Activated CD8-positive, alpha-beta memory T cell treated with anti-CD3 and anti-CD28 coated beads for 24 hours (primary cell): ENCODE measurements around the gene PLPP1.

Experiments used
- DNase-seq: peaks from one replicate; pipeline ENCODE4 v3.0.0-alpha.2; 2020

PLPP1 gene

DNA sequence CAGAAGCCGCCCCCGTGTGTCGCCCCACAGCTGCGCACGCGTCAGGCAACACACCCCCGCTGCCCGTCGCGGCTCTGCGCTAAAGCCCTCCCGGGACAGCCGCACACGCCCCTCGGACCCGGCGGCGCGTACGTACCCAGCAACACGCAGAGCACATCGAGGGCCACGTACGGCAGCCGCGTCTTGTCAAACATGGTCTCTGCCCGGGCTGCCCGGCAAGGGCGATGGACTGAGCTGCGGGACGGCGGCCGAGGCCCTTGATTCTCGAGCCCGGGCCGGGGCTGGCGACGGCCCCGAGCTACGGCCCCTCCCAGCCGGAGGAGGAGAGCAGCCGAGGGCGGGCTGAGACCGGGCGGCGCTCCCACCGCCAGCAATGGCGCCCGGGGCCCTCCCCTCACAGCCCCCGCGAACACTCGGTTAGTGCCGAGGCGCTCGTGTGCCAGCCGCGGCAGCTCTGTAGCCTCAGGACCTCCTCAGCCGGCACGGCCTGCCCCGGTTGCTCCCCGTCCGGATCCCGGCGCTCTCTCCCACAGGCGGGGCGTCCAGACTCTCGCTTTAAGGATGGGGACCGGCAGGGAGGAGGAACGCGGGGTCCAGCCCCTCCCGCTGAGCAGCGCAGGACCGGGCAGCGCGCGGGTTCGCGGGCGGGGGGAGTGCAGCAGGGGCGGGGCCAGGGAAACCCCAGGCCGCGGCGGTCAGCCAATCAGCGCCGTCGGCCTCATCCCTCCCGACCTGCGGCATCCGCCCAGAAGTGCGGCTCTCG, at the start of gene PLPP1:
PLPP1 (minus strand) TSS at position 529 of the 763 bp plus-strand sequence; CDS start at position 194, 335 bp downstream.
- DNase-seq: peak; percentile 96

- DNase-seq: no peak
Observed at GRCh38 chr5:55583578-55583977, 48.8 kb upstream of the PLPP1 start.

GRCh38 chr5:55582256-55582655, 47.5 kb upstream of the PLPP1 start:
- no peak for DNase-seq

GRCh38 chr5:55580042-55580441, 45.3 kb upstream of the PLPP1 start:
- DNase-seq: no peak

DNA sequence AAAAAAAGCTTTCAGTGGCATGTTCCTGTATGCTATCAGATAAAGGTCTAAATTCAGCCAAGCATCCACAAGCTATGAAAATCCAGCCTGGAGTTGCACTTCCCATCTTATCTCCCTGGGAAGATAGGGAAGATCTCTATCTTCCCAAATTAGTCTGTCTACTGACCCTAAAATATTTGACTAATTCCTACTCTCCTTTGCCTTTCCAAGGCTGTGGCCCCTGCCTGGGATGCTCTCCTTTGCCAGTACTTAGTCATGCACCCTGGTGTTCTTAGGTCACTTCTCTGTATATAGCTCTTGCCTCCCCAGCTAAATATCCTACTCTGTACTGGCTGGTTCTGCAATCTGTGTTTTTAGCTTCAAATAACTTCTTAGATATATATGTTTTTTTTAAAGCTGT, 44.0 kb upstream of the PLPP1 start:
- no peak for DNase-seq

DNA sequence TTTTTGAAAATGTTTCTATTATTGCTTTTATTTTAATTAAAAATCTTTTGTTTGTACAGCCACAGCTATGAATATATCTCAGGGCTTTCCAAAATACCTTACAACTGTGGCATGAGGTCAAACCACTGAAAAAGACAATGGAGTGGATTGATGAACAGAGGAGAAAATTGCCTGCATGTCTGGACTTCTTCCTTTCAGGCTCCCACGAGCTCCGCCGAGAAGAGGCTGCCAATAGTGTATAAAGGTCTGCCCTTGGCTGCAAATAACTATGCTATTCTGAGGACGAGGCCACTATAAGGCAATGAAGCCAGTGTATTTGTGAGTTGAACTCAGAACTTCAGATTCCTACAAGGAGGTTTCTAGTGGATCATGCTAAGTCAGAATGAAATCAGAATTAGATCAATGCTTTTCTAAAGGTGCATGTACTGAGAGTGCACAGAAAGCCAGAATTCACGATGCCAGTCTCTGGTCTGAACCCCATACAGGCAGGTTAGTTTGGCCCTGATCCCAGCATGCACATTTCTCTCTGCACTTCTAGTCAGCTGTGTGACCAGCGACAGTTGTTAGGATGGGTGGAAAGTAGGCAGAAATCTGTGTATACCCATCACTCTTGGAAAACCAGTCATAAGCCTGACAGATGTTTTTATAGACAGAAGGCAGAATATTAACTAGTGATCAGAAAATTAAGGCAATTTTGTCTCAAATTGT, 42.7 kb upstream of the PLPP1 start:
- no peak for DNase-seq

DNA sequence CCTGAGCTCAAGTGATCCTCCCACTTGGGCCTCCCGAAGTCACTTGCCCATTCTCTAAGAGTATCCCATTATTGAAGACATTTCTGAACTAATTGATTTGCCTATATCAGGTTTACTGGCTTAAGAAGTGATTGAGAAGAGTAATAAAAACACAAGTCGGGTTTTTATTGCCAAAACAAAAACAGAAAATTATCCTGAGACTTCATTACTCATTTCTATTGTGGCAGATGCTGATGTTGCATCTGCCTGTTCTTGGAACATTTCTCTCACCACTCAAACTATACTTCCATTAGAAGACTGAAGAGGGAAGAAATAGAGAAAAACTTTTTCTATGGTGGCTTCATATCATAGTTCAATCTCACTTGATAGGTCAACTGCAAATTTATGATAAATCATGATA, 41.9 kb upstream of the PLPP1 start:
- no peak for DNase-seq

DNA sequence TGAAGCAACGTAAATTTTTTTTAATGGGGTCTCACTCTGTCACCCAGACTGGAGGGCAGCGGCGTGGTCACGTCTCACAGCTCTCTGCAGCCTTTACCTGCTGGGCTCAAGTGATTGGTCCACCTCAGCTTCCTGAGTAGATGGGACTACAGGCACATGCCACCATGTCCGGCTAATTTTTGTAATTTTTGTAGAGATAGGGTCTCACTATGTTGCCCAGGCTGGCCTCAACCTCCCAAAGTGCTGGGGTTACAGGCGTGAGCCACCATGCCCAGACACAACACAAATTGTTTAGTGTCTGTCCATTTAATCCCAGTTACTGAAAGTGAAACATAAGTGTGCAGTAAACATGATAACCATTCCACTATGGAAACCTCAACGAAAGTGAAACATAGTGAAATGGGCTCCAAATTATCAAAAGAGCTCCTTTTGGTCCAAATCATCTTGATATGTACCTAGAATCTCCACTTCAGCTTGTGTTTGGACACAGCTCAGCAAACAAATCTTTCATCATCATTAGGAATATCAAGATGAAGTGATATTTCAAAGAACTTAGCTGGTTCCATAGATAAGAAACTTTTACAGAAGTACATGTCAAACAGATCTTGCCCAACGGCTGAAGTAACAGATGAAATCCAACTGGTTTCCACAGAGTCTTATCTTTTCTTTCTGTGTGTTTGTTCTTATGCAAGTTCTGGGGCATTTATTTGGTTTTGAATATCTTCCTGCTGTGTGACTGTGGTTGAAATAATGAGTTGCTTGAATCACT, 41.2 kb upstream of the PLPP1 start:
- DNase-seq: no peak

DNA sequence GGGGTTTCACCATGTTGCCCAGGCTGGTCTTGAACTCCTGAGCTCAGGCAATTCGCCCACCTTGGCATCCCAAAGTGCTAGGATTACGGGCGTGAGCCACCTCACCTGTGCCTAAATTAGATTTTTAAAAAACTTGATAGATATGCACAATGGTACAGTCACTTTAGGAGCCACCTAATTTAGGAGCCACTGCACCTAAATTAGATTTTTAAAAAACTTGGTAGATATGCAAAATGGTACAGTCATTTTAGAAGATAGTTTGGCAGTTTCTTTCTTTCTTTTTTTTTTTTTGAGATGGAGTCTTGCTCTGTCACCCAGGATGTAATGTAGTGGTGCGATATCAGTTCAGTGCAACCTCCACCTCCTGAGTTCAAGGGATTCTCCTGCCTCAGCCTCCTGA, 37.8 kb upstream of the PLPP1 start:
- DNase-seq: no peak

DNA sequence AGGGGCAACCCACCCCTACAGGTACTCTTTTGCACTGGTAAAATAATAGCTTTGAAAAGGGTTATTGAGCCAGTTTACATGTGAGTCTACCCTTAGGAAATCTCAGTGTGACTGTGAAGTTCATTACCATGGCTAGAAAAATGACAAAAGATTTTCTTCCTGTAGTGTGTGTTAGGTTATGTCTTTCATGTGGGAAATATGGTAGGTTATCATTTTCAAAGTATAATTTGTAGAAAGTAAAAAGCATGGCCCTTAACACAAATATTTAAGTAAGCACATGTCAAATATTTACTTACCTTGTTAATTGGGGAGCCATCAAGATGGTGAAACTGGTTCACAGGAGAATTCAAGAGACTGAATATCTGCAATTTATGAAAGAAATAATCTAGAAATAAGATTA, 37.3 kb upstream of the PLPP1 start:
- no peak for DNase-seq

- no peak for DNase-seq
Observed at GRCh38 chr5:55570570-55570969, 35.8 kb upstream of the PLPP1 start.

DNA sequence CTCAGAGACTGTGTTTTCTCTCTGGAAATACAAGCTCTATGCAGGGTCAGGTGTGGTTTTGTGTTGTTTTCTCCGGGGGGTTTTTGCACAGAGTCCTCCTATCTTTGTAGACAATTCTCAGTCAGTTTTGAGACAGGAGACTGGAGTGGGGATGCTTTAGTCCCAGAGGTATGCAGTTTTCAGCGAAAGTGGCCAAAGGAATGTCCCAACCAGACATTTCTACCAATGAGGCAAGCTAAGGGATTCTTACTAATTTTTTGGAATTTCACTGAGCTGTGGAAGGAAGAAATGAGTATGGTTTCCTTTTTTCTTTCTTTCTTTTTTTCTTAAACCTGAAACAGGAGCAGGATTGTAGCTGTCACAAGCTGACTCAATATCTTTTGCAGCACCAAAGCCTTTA, 35.3 kb upstream of the PLPP1 start:
- DNase-seq: no peak

- no peak for DNase-seq
Observed at GRCh38 chr5:55569513-55569865, 34.7 kb upstream of the PLPP1 start.

DNA sequence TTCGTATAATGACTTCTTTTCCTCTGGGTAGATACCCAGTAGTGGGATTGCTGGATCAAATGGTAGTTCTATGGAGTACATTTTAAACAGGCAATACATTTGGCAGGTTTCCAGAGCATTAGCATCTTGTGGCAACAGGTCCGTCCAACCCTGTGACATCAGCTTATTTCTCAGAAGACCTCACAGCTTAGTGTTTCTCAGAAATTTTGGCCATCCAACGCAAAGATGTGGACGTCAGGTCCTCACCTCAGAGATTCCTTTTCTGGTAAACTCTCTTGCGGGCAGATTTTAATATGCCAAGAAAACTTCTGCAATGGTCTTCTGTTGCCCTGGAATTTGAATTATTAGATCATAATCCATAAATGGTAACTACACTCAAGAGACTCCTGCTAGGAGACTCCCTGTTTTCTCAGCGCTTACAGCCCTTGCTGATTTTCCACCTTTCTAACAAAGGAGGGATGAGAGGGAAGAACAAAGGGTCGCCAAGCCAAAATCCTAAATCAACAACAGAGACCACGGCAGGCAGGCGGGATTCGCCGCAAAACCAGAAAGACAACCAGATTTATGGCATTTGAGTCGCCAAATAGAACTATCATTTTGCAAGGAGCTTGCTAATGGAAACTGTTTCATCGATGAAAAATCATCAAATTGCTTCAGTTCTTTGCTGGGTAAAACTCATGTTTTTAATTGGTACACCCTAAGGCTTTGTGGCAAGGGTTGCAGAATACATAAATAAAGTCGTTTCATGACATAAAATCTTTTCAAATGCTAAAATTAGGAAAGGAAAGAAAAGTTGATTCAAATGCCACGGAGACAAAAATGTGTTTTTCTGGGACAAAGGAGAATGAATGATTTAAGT, 34.1 kb upstream of the PLPP1 start:
- DNase-seq: no peak

- no peak for DNase-seq
Observed at GRCh38 chr5:55564721-55565120, 30.0 kb upstream of the PLPP1 start.

DNA sequence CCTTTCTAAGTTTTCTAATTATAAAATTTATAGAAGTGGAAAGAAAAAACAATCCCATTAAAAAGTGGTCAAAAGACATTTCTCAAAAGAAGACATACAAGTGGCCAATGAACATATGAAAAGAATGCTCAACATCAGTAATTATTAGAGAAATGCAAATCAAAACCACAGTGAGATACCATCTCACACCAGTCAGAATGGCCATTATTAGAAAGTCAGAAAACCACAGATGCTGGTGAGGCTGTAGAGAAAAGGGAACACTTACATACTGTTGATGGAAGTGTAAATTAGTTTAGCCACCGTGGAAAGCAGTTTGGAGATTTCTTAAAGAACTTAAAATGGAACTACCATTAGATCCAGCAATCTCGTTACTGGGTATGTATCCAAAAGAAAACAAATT, 23.7 kb upstream of the PLPP1 start:
- no peak for DNase-seq

- DNase-seq: no peak
Observed at GRCh38 chr5:55557123-55557522, 22.4 kb upstream of the PLPP1 start.

DNA sequence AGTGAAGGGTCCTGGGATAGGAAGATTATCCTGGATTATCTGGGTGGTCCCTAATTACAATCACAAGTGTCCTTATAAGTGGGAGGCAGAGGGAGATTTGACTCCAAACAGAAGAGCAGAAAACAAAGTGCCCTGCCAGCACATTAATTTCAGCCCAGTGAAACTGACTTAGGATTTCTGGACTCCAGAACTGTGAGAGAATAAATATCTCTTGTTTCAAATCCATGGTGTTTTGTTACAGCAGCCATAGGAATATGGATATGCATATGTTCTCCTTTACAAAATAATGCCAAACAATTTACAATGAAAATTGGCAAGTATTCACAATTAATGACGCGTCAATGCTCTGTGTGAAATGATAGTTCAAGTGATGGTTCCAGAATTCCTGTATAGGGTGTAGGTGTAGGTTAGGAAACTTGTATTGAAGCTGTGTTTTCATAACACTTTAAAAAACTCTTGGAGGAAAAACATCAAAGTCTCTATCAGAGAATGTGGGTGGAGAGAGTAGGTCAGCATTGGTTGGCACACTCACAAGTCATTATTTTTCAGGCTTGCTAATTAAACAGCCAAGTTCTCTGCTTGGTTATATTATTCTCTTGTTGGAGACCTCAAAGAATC, 19.9 kb upstream of the PLPP1 start:
- DNase-seq: no peak

DNA sequence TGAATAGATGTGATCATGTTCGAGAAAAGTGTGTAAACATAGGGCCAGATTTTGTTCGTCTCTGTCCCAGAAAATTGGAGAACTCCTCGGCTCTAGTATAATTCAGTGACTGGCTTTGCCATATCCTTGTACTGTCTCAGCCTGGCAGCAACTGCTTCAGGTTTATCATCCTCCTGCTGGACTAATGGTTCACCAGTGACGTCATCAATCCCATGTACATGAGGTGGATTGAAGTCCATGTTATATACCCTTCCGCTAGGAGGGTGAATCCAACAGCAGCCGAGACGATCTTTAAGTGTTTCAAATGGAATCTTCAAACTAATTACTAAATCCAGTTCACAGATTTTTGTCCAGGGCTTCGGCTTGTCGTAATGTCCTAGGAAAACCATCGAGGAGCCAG, 17.1 kb upstream of the PLPP1 start:
- DNase-seq: no peak

- no peak for DNase-seq
Observed at GRCh38 chr5:55551358-55551757, 16.6 kb upstream of the PLPP1 start.

GRCh38 chr5:55547781-55548180, 13.0 kb upstream of the PLPP1 start:
- no peak for DNase-seq

- DNase-seq: no peak
Observed at GRCh38 chr5:55546947-55547346, 12.2 kb upstream of the PLPP1 start.

- DNase-seq: no peak
Observed at GRCh38 chr5:55544341-55544740, 9.6 kb upstream of the PLPP1 start.
